KMS-11 (cell line): ENCODE measurements around the gene PRR9.

ENCODE experiments used
- H2AFZ ChIP-seq: fragments of 200-600 bp; sonication (generic); 2 replicates; pipeline ENCODE4 v1.6.1; 2016; ENCODE audit warnings: antibody characterized with exemption, mixed run types, low read depth
- H3K27ac ChIP-seq: fragments of 200-600 bp; sonication (generic); 2 replicates; pipeline ENCODE4 v1.6.1; 2016; ENCODE audit warnings: mild to moderate bottlenecking, mixed run types
- H3K27me3 ChIP-seq: fragments of 200-600 bp; sonication (generic); 2 replicates; pipeline ENCODE4 v1.6.1; 2017; ENCODE audit warnings: mild to moderate bottlenecking, low read depth, mixed run types, moderate library complexity; ENCODE audit not compliant: insufficient read depth
- H3K36me3 ChIP-seq: fragments of 200-600 bp; sonication (generic); 2 replicates; pipeline ENCODE4 v1.6.1; 2017; ENCODE audit warnings: mild to moderate bottlenecking, mixed run types; ENCODE audit not compliant: insufficient read depth
- H3K4me1 ChIP-seq: fragments of 200-600 bp; sonication (generic); 2 replicates; pipeline ENCODE4 v1.6.1; 2016; ENCODE audit warnings: mild to moderate bottlenecking, low read depth, mixed run types; ENCODE audit not compliant: poor library complexity, severe bottlenecking
- H3K4me2 ChIP-seq: fragments of 200-600 bp; sonication (generic); 2 replicates; pipeline ENCODE4 v1.7.0; 2016; ENCODE audit warnings: mild to moderate bottlenecking, mixed run types
- H3K4me3 ChIP-seq: fragments of 200-600 bp; sonication (generic); IDR thresholded peaks from 2 replicates; pipeline ENCODE4 v1.6.1; 2017; ENCODE audit warnings: low read depth, low read length, mixed read lengths; ENCODE audit not compliant: insufficient read depth
- H3K79me2 ChIP-seq: fragments of 200-600 bp; sonication (generic); 2 replicates; pipeline ENCODE4 v1.6.1; 2016; ENCODE audit warnings: low read depth, mixed run types; ENCODE audit not compliant: insufficient read depth
- H3K9ac ChIP-seq: fragments of 200-600 bp; sonication (generic); 2 replicates; pipeline ENCODE4 v1.6.1; 2016; ENCODE audit warnings: mild to moderate bottlenecking, mixed run types
- H4K20me1 ChIP-seq: fragments of 200-600 bp; sonication (generic); 2 replicates; pipeline ENCODE4 v1.6.1; 2016; ENCODE audit warnings: mild to moderate bottlenecking, mixed run types; ENCODE audit not compliant: insufficient read depth
- CTCF ChIP-seq: fragments of 200-600 bp; sonication (generic); conservative IDR thresholded peaks from 2 replicates; pipeline ENCODE4 v1.6.1; 2017; ENCODE audit warnings: low read depth, mild to moderate bottlenecking, antibody characterized with exemption, low read length, moderate library complexity, mixed read lengths

Gene PRR9

GRCh38 chr1:153248176-153248879 lies 30.9 kb downstream of the PRR9 start:
- no peak overlapping the region for H3K4me3 ChIP-seq
- no peaks in the 10 kb centered on the region for H3K36me3 ChIP-seq
- H3K4me1 ChIP-seq: peaks cover 2% of the 10 kb centered on the region
- no peak for TF ChIP-seq CTCF
- no peak overlapping the region for H2AFZ ChIP-seq
- no peaks in the 10 kb centered on the region for H4K20me1 ChIP-seq
- no peaks in the 10 kb centered on the region for H3K27me3 ChIP-seq
- H3K9ac ChIP-seq: no peak overlapping the region
- no peaks in the 10 kb centered on the region for H3K79me2 ChIP-seq
- H3K27ac ChIP-seq: no peak overlapping the region
- H3K4me2 ChIP-seq: no peak overlapping the region

GRCh38 chr1:153250166-153250565 lies 32.8 kb downstream of the PRR9 start:
- Histone ChIP-seq H3K4me1 (peaks cover 9% of the 10 kb centered on the region), H3K79me2 (no peaks in the 10 kb centered on the region), H2AFZ (no peak overlapping the region), H3K27ac (no peak overlapping the region), H3K4me2 (no peak overlapping the region), H3K36me3 (no peaks in the 10 kb centered on the region), H3K9ac (no peak overlapping the region), H3K4me3 (no peak overlapping the region), H3K27me3 (no peaks in the 10 kb centered on the region), H4K20me1 (no peaks in the 10 kb centered on the region)
- TF ChIP-seq CTCF: no peak

GRCh38 chr1:153251087-153251486 lies 33.7 kb downstream of the PRR9 start:
- no peak overlapping the region for H3K4me2 ChIP-seq
- H2AFZ ChIP-seq: no peak overlapping the region
- no peak overlapping the region for H3K9ac ChIP-seq
- H3K27me3 ChIP-seq: no peaks in the 10 kb centered on the region
- no peak overlapping the region for H3K27ac ChIP-seq
- H3K36me3 ChIP-seq: no peaks in the 10 kb centered on the region
- no peaks in the 10 kb centered on the region for H3K79me2 ChIP-seq
- H3K4me3 ChIP-seq: no peak overlapping the region
- H4K20me1 ChIP-seq: no peaks in the 10 kb centered on the region
- peaks cover 9% of the 10 kb centered on the region for H3K4me1 ChIP-seq
- no peak for TF ChIP-seq CTCF

- Histone ChIP-seq H3K9ac (no peak overlapping the region), H3K36me3 (no peaks in the 10 kb centered on the region), H3K27me3 (no peaks in the 10 kb centered on the region), H3K27ac (no peak overlapping the region), H2AFZ (no peak overlapping the region), H4K20me1 (no peaks in the 10 kb centered on the region), H3K79me2 (no peaks in the 10 kb centered on the region), H3K4me3 (no peak overlapping the region), H3K4me2 (no peak overlapping the region), H3K4me1 (peaks cover 9% of the 10 kb centered on the region)
- TF ChIP-seq CTCF: no peak
These were observed 34.2 kb downstream of the PRR9 start for GRCh38 chr1:153251562-153251961.
